IPS DF 19.7 (cell line): ENCODE data around the gene ABR.
"Not testable (repeated sequence)": the region's sequence is repeated elsewhere in the genome, so short reads cannot be mapped to it uniquely, and the experiment has no call there.

Experiments
- DNase-seq: peaks from one replicate; pipeline ENCODE4 v3.0.0-alpha.2; 2013; ENCODE audit warnings: low read depth, low spot score

ABR gene

DNA sequence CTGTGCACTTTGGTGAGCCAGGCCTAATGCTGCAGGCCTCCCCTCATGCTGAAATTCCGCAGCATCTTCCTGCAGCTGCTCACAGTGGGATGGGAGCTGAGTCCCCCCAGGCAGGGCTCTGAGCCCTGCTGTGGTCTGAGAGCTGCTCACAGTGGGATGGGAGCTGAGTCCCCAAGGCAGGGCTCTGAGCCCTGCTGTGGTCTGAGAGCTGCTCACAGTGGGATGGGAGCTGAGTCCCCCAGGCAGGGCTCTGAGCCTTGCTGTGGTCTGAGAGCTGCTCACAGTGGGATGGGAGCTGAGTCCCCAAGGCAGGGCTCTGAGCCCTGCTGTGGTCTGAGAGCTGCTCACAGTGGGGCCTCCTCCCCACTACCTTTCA, 58.4 kb downstream of the ABR start:
- DNase-seq: not testable (repeated sequence)

DNA sequence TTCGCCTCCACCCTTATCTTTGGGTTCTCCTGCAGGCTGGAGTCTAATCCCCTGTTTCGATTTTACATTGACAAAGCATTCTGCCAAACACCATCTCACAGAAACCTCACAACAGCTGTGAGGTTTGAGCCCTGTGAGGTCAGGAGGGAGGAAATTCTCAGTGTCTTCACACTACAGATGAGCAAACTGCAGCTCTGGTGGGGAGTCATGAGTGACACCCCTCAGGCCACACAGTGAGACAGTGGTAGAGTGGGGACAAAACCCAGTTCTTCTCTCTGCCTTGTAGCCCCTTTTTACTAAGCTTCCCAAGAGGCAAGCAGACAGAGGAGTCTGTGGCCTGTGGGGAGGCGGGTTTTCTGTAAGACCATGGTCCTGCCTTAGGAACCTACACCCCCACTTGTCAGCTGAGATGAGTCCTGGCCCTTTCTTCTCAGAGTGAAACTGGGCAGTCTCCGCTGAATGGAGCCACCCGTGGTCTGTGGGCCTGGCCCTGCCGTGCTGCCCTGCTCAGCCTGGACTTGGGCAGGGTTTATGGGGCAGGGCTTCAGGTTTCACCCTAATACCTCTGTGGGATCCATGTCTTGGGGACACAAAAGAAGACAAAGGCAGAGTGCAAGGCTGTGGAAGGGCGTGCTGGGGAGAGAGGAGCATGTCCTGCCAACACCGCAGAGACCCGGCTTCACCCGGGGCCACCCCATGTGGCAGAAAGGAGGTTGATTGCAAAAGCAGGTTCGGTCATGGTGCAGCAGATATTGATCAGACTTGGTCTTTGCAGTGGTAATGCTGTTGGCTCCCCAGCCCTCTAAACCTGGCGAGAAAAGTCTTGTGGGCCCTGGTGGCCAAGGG, 59.0 kb downstream of the ABR start:
- DNase-seq: no peak

DNA sequence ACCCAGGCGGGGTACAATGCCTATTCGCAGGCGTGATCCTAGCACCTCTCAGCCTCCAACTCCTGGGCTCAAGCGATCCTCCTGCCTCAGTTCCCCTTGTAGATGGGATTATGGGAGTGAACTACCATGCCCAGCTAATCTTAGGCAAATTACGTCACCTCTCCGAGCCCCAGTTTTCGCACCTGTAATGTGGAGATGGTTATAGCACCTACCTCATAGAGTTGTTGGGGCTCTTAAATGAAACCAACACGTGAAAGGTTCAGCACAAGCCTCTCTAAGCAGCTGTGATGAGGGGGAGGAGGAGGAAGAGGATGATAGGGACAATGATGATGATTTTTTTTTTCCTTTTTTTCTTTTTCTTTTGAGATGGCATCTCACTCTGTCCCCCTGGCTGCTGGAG, 59.9 kb downstream of the ABR start:
- no peak for DNase-seq

DNA sequence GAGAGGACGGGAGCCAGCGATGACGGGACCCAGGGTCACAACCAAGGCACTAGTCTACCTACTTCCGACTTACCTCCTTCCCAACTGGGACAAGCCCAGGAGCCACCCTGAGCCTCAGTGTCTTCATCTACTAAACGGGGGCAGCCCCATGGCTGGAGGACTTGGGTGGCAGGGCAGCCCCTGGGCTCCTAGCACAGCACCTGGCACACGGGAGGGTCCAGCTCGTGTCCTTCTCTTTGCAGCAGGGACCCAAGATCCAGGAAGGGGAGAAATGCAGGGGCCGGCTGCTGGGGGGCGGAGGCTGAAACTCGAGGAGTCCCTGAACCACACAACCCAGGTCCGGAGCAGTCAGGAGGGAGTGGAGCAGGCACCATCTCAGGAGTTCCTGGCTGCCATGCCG, 63.2 kb downstream of the ABR start:
- no peak for DNase-seq

DNA sequence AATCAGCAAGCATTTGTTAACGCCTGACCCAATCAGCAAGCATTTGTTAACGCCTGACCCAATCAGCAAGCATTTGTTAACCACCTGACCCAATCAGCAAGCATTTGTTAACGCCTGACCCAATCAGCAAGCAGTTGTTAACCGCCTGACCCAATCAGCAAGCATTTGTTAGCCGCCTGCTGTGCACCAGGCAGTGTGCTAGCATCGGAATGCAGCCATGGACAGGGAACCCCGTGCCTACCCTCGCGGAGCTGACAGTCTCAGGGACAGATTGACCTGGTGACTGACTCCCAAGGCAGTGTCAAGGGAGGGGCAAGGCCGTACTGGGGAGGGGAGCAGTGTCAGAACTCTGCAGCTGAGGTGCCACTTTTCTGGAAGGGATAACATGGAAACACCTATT, 66.9 kb downstream of the ABR start:
- no peak for DNase-seq

DNA sequence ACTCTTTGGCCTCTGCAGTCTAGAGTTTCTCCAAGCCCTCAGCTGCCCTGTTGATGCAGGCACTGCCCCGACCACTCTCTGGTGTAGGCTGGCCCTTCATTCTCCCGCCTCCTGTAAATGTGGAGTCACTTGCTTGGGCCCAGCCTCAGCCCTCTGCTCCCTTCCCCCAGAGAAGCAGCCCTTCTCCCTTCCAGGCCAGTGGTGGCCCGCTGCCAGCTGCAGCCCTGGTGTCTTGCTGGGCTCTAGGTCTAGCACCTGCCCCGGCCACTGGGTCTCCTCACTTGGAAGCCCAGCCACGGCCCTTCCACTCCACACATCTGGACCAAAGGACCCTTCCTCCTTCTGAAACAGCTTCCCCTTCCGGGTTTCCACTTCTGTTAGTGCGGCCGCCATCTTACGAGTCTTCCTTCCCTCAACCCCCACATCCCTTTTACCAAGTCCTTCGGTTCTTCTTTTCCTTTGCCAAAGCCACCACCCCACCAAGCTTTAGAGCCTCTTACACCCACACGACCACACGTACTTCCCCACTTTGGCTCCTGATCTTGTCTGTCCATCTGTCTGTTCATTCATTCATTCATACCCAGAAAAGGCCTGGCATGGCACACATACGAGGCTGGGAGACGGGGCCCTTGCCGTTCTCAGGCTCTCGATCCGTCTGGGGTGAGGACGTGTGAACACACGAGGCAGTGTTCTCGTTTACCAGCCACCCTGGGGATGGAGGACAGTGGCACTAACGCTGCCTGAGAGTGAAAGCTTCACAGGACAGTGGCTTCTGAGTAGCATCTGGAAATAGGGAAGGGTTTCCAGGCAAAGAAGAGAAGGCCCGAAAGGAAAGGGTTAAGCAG, 68.0 kb downstream of the ABR start:
- DNase-seq: no peak

DNA sequence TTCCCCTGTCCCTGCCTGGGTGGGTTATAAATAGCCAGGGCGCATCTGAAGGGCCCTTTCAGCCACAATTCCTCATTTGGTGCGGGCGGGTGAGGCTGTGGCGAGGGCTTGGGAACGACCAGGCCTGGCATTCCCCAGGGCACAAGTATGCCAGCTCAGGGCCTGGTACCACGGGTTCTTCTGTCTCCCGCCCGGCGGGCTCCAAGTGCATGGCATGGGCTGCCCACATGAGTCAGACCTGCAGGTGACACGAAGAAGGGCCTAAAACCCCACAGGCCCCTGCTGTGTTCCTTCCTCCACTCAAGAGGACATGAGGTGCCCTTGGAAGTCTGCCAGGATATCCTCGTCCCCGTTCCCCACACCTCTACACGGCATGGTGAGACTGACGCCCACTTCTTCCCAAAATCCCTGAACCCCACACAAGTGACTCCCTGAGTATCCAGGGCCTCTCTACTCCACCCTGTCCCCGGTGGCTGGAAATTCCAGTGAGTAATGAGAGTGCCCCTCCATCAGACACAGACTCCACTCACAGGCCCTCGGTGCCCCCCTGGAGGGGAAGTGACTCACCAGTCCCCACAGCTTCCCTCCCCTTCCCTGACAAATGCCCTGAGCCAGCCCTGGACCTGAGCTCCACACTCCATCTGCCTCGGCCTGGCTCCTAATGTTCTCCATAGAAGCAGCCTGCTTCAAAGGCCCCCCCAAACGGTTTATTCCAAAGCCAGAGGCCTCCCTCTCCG, 68.8 kb downstream of the ABR start:
- DNase-seq: no peak

DNA sequence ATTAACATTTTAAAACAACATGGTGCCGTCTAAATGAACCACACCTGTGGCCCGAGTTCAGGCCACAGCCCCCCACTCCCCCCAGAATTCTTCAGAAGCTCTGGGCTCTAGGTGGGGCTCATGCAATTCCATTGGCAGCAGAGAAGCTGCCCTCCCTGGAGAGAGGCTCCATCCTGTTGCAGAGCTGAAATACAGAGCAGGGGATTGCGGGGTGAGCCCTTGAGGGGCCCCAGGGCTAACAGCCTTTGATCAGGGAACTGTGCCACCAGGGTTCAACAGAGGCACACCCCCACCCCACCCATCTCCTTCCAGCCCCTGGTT, 69.3 kb downstream of the ABR start:
- no peak for DNase-seq

DNA sequence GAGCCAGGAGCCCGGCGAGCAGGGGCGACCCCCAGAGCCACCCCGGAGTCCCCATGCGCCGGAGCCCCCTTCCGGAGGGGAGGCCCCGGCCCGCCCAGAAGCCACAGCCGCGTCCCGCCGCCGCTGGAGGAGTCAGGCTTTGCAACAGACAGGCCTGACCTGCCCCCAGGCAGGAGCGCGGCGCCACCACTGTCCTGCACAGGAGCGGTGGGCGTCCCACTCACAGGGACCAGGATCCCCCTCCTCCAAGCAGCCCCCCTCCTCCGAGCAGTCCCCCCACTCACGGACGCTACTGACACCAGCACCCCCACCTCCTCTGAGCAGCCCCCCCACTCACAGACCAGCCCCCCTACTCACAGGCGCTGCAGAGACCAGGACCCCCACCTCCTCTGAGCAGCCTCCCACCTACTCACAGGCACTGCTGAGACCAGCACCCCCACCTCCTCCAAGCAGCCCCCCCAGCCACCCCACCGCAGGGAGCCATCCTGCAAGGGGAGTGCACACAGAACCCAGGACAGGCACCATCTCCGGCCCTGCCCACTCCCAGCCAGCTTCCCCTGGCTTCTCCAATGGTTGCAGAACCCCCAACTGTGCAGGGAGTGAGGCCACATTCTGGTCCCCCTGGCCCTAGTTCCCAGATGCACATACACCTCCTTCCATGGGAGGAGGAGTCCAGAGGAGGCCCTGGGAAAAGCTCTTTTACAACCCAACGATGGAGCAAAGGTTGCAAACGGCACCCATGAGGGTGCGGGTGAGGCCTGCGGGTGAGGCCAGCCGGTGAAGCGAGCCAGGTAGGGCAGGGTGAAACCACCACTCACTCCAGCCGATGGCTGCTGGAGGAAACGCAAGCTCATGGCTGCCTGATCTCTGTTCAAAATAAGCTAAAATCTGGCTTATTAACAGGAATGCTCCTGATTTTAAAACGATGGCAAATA, 69.9 kb downstream of the ABR start:
- no peak for DNase-seq

DNA sequence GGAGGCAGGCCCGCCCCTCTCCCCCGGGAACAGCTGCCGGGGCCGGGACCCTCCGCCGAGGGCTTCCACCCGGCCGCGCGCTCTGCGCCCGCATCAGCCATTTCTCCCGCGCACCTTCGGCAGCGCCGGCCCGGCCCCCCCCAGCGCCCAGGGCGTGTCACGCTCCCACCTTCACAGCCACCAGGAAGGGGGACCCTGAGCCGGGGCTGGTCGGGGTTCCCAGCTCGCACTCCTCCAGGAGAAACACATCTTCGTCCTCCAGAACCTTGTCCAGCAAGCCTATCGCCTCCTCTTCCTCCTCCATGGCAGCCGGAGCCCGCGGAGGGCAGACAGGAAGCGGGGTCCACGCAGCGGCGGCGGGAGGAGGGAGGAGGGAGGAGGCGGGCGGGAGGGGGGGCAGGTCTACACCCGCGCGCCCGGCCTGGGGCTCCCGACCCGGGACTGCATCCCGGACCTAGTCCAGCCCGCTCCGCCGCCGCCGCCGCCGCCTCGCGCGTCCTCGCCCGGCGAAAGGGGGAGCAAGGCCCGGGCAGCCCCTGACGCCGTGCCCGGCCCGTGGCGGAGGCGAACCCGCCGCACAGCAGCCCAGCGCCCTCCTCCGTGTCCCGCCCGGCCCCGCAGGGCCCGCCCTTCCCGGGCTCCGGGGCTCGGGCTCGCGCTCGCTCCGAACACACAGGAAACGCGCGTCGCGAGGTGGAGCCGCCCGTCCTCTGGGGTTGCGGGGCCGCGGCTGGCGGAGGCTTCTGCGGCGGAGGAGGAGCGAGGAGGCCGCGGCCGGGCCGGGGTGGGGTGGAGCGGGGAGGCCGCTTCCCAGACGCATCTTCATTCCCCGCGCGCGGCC, 70.8 kb downstream of the ABR start:
- DNase-seq: no peak

DNA sequence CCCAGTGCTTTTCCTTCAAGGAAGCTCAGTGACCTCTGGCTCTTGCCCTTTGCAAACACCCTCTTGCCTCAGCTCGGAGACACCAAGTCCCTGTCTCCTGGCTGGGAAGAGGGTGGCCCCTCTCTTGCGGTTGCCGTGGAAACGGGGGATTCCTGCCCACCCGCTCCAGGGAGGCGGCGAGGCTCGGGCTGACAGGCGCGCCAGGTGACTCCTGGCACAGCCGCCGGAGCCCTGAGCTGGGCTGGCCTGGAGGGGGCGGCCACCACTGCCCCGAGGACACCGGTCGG, 71.4 kb downstream of the ABR start:
- DNase-seq: no peak

DNA sequence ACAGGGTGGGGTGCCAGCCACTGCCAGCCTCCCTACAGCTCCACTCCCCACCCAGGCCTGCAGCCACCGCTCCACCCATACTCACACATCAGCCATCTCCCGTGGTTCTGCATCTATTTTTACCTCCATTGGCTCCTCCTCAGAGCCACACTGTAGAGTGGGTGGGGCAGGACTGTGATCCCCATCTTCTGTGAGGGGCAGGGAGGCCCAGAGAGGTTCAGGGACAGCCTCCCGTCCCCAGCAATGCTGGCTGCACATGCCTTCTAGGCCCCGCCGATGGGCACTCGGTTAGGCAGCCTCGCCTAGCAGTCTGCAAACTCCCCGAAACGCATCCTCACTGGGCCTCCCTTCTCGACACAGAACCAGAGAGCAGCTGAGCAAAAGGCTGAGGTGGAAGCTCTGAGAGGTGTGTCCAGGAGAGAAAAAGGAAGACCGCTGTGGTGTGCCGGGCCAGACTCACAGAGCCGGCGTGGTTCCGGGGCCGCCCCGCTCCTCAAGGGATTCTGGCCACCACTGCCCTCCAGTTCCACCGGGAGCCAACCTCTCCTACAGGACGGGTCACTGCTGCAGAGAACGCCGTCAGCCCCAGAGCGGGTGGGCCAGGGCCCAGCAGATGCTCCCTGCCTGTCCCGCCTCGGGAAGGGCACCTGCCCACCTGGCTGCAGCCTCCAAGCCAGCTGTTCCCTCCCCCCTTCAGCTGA, 71.9 kb downstream of the ABR start:
- no peak for DNase-seq

DNA sequence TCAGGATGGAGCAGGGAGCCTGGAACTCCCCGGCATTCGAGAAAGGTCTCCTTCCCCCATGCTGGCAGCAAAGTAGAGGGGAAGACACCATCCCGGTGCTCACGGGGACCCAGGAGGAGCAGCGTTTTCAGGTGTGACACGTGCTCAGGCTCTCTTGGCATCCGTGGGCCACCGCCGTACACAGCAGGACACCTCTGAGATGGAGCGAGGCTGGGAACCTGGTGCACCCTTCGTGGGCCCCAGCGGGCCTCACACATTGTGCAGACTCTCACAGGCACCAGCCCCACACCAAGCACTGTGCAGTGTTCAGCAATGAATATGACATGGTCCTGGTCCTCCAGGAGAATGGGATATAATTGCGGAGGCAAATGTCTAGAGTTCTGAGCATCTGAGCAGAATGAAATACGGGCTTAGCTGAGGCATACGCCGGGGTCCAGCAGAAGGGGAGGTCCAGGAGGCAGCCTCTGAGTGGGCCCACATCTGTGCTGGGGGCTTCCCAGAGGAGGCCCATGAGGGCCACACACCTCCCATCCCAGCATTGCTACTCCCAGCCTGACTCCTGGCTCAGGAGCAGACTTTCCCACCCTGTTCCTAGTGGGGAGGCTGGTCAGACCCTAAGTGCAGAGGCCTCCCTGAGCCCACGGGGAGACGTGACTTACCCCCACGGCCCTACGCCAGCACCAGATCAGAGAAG, 72.6 kb downstream of the ABR start:
- DNase-seq: no peak

DNA sequence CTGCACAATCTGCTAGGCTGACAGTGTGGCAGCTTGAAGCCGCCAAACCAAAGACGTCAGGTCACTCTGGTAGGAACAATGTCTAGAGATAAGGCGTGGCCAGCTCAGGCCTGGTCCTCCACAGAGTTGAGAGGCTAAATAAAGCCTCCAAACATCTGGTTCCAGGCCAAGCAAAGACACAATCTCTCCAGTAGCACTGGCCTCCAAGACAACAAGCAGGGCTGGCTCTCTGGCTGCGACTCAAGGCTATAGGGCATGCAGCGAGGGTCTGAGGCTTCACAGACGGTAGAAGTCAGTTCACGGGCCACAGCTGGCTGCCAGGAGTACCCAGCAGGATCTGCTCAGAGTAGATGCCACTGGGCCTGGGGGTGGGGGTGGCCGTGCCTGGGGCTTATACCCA, 75.6 kb downstream of the ABR start:
- DNase-seq: no peak

DNA sequence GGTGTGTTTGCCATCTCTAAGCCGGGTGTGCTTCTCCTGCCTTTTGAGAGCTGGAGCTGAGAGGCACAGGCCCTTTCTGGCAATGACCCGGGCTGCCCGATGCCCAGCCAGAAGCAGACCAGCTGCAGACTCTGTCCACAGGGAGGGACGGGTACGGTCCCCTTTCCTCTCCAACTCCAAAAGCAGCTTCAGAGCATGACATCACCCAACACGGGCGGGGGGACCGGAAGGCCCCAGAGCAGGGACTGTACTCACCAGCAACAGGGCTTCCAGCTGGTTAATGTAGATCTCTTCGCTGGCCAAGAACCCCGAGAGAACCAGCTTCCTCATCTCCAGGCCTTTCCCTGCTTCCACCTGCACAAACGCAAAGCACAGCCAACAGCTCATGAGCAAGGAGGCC, 79.4 kb downstream of the ABR start:
- DNase-seq: no peak

DNA sequence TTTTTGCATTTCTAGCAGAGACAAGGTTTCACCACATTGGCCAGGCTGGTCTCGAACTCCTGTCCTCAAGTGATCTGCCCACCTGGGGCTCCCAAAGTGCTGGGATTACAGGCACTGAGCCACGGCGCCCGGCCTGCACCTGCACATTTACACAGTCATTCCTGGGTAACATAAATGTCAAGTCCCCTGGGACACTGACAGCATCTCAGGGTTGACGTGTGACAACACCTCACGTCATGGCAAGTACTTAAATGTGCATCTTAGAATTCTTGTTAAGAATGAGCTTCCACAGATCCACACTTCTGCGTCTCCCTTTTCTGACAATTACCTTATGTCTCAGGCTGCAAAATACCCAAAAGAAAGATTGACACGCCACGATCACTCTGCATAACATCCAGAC, 80.5 kb downstream of the ABR start:
- DNase-seq: no peak

DNA sequence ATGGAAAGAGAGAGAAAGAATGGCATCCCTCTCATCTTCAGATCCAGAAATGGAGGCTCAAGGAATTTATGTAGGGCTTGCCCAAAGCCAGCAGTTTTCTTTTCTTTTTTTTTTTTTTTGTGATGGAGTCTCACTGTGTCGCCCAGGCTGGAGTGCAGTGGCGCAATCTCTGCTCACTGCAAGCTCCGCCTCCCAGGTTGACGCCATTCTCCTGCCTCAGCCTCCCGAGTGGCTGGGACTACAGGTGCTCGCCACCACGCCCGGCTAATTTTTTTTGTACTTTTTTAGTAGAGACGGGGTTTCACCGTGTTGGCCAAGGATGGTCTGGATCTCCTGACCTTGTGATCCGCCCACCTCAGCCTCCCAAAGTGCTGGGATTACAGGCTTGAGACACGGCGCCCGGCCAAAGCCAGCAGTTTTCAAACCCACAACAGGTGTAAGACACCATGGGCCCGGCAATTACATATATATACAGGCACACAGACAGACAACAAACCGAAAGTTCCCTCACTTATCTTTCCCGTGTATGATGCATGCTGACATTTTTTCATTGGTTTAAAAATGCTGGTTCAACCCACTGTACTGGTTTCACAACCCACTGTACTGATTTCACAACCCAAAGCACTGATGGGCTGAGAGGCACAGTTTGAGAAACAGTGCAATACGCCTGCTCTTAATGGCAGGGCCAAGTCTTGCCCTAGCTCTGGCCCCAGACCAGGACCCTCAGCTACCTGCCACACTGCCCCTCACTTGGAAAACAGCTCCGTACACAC, 81.6 kb downstream of the ABR start:
- DNase-seq: not testable (repeated sequence)

DNA sequence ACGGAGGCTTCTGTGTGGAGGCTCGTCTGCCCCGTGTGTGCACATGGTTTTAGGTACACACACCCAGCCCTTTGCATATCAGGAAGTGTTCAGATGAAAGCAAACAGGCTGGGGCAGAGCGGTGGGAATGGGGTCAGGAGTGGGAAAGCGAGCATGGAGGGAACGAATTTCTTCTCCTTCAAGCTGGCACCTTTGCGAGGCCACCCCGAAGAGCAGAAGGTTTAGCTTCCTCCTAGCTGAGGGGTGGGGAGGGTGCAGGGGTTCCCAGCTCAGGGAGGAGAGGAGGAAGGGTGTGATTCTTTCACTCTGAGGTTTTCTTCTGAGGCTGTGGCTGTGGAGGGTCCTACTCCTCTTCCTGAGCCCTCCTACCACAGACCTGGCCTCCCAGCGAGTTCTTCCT, 83.6 kb downstream of the ABR start:
- no peak for DNase-seq

DNA sequence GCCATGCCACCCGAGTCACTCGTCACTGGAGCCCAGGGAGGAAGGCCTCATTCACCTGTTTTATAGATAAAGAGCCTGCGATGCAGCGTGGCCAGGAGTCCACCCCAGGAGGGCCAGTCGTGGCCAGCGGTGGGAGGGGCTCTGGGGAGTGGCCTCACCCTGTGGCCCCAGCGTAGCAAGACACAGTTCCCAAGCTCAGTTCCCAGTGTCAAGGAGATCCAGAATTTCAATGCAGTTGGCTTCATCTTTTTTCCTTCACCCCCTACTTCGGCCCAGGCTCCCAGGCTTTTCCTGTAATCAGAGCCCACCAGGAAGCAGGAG, 84.0 kb downstream of the ABR start:
- no peak for DNase-seq
